A172 (cell line): ENCODE measurements around the gene MYBPHL. TPM values are rescaled to one million over a fixed set of nuclear protein-coding genes. Genes with fewer than 3 reads are reported as not detected.

Experiments used
- DNase-seq: peaks from one replicate; pipeline ENCODE4 v3.0.0-alpha.2; 2015; ENCODE audit warnings: low spot score
- total RNA-seq: library from RNA; depleted of rRNA; stranded (reverse); fragments of >200 nt; shearing (Covaris generic); gene quantifications from 2 replicates; pipeline ENCODE4 v1.2.3, GENCODE V29; 2014

The MYBPHL gene
- total RNA-seq, 1 experiment from 2014 or later, result not detected

- no peak for DNase-seq
These were observed 41.8 kb downstream of the MYBPHL start for GRCh38 chr1:109265016-109265415.

GRCh38 chr1:109264379-109264755 is 42.4 kb downstream of the MYBPHL start:
- no peak for DNase-seq

GRCh38 chr1:109263597-109264378 is 43.0 kb downstream of the MYBPHL start:
- DNase-seq, result peak; percentile 92

GRCh38 chr1:109263234-109263596 is 43.6 kb downstream of the MYBPHL start:
- DNase-seq, result no peak

- DNase-seq, result no peak
These were observed 44.4 kb downstream of the MYBPHL start for GRCh38 chr1:109262231-109263055.

GRCh38 chr1:109261578-109261977 is 45.2 kb downstream of the MYBPHL start:
- DNase-seq, result no peak

GRCh38 chr1:109261006-109261405 is 45.8 kb downstream of the MYBPHL start:
- DNase-seq, result no peak

GRCh38 chr1:109259674-109260557 is 46.9 kb downstream of the MYBPHL start:
- no peak for DNase-seq

GRCh38 chr1:109258481-109259466 is 48.0 kb downstream of the MYBPHL start:
- DNase-seq, result no peak

GRCh38 chr1:109257682-109258421 is 49.0 kb downstream of the MYBPHL start:
- DNase-seq, result no peak

- DNase-seq, result no peak
These were observed 49.7 kb downstream of the MYBPHL start for GRCh38 chr1:109256971-109257681.

GRCh38 chr1:109256085-109256484 is 50.7 kb downstream of the MYBPHL start:
- no peak for DNase-seq

GRCh38 chr1:109255678-109256077 is 51.1 kb downstream of the MYBPHL start:
- no peak for DNase-seq

- no peak for DNase-seq
These were observed 51.6 kb downstream of the MYBPHL start for GRCh38 chr1:109255097-109255651.

- peak; percentile 74 for DNase-seq
These were observed 52.2 kb downstream of the MYBPHL start for GRCh38 chr1:109254621-109255096.

- peak; percentile 72 for DNase-seq
These were observed 52.8 kb downstream of the MYBPHL start for GRCh38 chr1:109253803-109254620.

- DNase-seq, result peak; percentile 42
These were observed 53.7 kb downstream of the MYBPHL start for GRCh38 chr1:109252893-109253802.
